Ovary (tissue), 3 donors: ENCODE measurements around the gene FAM171A1.

ENCODE experiments used
- EP300 ChIP-seq: sonication (generic); formaldehyde crosslinking; IDR thresholded peaks from one replicate; pipeline ENCODE4 v1.6.1; 2017; ENCODE audit warnings: antibody characterized with exemption
- POLR2A ChIP-seq: fragments of 450-650 bp; IDR thresholded peaks from one replicate; pipeline ENCODE4 v1.6.1; 2017; ENCODE audit warnings: antibody characterized with exemption, mild to moderate bottlenecking, moderate library complexity
- TF ChIP-seq, protein P1 (sequence below), 3 donors: fragments of 450-650 bp in 2 of 3; fragments of 200-600 bp in 1 of 3; IDR thresholded peaks; one replicate each; pipeline versions ENCODE4 v1.5.1 to v1.8.0; 2016 to 2022; ENCODE audit warnings: antibody characterized with exemption in 3 of 3, mild to moderate bottlenecking in 1 of 3
- donor health status: DM: no; HTN: no; CAD: no.

- TF ChIP-seq, protein P1, sequence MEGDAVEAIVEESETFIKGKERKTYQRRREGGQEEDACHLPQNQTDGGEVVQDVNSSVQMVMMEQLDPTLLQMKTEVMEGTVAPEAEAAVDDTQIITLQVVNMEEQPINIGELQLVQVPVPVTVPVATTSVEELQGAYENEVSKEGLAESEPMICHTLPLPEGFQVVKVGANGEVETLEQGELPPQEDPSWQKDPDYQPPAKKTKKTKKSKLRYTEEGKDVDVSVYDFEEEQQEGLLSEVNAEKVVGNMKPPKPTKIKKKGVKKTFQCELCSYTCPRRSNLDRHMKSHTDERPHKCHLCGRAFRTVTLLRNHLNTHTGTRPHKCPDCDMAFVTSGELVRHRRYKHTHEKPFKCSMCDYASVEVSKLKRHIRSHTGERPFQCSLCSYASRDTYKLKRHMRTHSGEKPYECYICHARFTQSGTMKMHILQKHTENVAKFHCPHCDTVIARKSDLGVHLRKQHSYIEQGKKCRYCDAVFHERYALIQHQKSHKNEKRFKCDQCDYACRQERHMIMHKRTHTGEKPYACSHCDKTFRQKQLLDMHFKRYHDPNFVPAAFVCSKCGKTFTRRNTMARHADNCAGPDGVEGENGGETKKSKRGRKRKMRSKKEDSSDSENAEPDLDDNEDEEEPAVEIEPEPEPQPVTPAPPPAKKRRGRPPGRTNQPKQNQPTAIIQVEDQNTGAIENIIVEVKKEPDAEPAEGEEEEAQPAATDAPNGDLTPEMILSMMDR (IDR thresholded peaks at IDR 0.05) = no peak
- no peak for TF ChIP-seq POLR2A
- no peak for TF ChIP-seq EP300
Observed at GRCh38 chr10:15224948-15225347, 146.1 kb downstream of the FAM171A1 start.
